Lung (tissue), 12 donors: Measurements from ENCODE around the gene MB21D2. TPM values are rescaled to one million over a fixed set of nuclear protein-coding genes. Genes with fewer than 3 reads are reported as not detected.

Experiments used
- ATAC-seq: fragments of 200-7000 bp; cut with Tn5 transposase; one replicate; pipeline ENCODE4 v1.9.1; 2020; ENCODE audit warnings: moderate number of reproducible peaks; ENCODE audit not compliant: insufficient read depth, low FRiP score
- DNase-seq, 3 donors: peaks; one replicate each; pipeline ENCODE4 v3.0.0-alpha.2; 2013 to 2017
- H3K27ac ChIP-seq, 2 donors: one replicate each; pipeline ENCODE4 v1.5.1; 2013; ENCODE audit warnings: mild to moderate bottlenecking in 2 of 2, moderate library complexity in 2 of 2, control low read depth in 1 of 2, inconsistent platforms in 1 of 2, low read depth in 1 of 2, low read length in 1 of 2
- H3K27me3 ChIP-seq, 3 donors: one replicate each; pipeline ENCODE4 v1.5.1; 2013; ENCODE audit warnings: low read length in 2 of 3; ENCODE audit not compliant: control insufficient read depth in 3 of 3, insufficient read depth in 3 of 3
- H3K36me3 ChIP-seq, 4 donors: one replicate each; pipeline ENCODE4 v1.5.1; 2013; ENCODE audit warnings: low read length in 4 of 4, mild to moderate bottlenecking in 1 of 4, moderate library complexity in 1 of 4; ENCODE audit not compliant: control insufficient read depth in 4 of 4, insufficient read depth in 4 of 4
- H3K4me1 ChIP-seq, 5 donors: one replicate each; pipeline ENCODE4 v1.5.1; 2013; ENCODE audit warnings: low read length in 5 of 5, mild to moderate bottlenecking in 2 of 5, moderate library complexity in 1 of 5; ENCODE audit not compliant: control insufficient read depth in 5 of 5, insufficient read depth in 5 of 5
- H3K4me3 ChIP-seq: one replicate; pipeline ENCODE4 v1.5.1; 2013; ENCODE audit warnings: mild to moderate bottlenecking, control low read depth, moderate library complexity
- H3K9ac ChIP-seq, 2 donors: one replicate each; pipeline ENCODE4 v1.5.1; 2013; ENCODE audit warnings: low read length in 2 of 2, control low read depth in 1 of 2; ENCODE audit not compliant: insufficient read depth in 1 of 2
- H3K9me3 ChIP-seq, 4 donors: one replicate each; pipeline ENCODE4 v1.5.1; 2013; ENCODE audit warnings: low read length in 3 of 4, mild to moderate bottlenecking in 1 of 4, moderate library complexity in 1 of 4; ENCODE audit not compliant: control insufficient read depth in 4 of 4, insufficient read depth in 3 of 4
- WGBS, 2 donors: extraction: QIAGEN DNeasy Blood & Tissue Kit; methylation state at CpG; one replicate each; pipeline ENCODE4 v1.1.7; 2013; 5-methylcytosine and 5-hydroxymethylcytosine counted together
- polyA plus RNA-seq, 2 donors: library from polyadenylated mRNA; stranded (reverse); fragments of 200-250 nt; gene quantifications; one replicate each; pipeline ENCODE4 v1.2.1, GENCODE V29; 2013
- total RNA-seq, 2 donors: library from RNA; depleted of rRNA in 1 of 2; stranded (reverse); fragments of >200 nt in 1 of 2; gene quantifications; one replicate each; pipeline ENCODE4 v1.2.1, GENCODE V29; 2014 to 2021
- TF ChIP-seq, protein P1 (sequence below): IDR thresholded peaks from 2 replicates; pipeline ENCODE4 v1.5.1; 2012; ENCODE audit warnings: mild to moderate bottlenecking; ENCODE audit errors: control extremely low read depth, extremely low read depth
- donor health status: control.
- donor health status: control.
- donor health status: Bipolar disorder and iron deficiency.
- donor health status: healthy.
- donor health status: DM: yes; HTN: yes; CAD: no.

Gene MB21D2
- total and polyA plus RNA-seq, 4 donors, result 2.8 to 6.3 (median 4.6) TPM

DNA sequence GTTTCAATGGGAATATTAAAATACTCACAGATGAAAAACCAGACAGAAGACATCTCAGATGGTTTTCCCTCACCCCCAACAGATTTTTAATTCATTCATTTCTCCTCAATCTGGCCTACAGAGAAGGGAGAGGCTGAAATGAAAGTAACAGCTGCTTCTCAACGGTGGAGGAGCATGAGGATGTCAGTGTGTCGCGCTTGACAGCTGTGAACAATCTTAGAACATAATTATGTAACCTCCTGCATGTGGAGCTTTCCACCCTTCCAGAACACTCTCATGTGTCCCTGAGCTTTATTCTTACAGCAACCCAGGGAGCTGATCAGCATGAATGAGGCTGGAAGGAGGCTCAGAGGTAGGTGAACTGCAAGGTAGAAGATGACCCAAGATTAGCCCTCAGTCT is 52.7 kb downstream of the MB21D2 start:
- ATAC-seq (no peak), DNase-seq (peak; percentile 70 to 94 (median 90))
- Histone ChIP-seq H3K27me3 (no peaks in the 10 kb centered on the region), H3K9me3 (peaks cover 0 to 4% (median 0%) of the 10 kb centered on the region in 4 donors), H3K36me3 (no peaks in the 10 kb centered on the region), H3K4me3 (no peak overlapping the region), H3K9ac (no peak overlapping the region), H3K27ac (no peak overlapping the region), H3K4me1 (peaks cover 5 to 57% (median 10%) of the 10 kb centered on the region in 5 donors)
- WGBS, 2 donors, result 72 to 84% methylated on average over 3 of the region's 3 CpGs
- TF ChIP-seq, protein P1, sequence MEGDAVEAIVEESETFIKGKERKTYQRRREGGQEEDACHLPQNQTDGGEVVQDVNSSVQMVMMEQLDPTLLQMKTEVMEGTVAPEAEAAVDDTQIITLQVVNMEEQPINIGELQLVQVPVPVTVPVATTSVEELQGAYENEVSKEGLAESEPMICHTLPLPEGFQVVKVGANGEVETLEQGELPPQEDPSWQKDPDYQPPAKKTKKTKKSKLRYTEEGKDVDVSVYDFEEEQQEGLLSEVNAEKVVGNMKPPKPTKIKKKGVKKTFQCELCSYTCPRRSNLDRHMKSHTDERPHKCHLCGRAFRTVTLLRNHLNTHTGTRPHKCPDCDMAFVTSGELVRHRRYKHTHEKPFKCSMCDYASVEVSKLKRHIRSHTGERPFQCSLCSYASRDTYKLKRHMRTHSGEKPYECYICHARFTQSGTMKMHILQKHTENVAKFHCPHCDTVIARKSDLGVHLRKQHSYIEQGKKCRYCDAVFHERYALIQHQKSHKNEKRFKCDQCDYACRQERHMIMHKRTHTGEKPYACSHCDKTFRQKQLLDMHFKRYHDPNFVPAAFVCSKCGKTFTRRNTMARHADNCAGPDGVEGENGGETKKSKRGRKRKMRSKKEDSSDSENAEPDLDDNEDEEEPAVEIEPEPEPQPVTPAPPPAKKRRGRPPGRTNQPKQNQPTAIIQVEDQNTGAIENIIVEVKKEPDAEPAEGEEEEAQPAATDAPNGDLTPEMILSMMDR, result no peak

GRCh38 chr3:192863091-192863420 is 54.6 kb downstream of the MB21D2 start:
- Histone ChIP-seq H3K27ac (no peak overlapping the region), H3K9ac (no peak overlapping the region), H3K36me3 (no peaks in the 10 kb centered on the region), H3K4me1 (peaks cover 0 to 40% (median 13%) of the 10 kb centered on the region in 5 donors), H3K27me3 (no peaks in the 10 kb centered on the region), H3K4me3 (no peak overlapping the region), H3K9me3 (peaks cover 0 to 4% (median 0%) of the 10 kb centered on the region in 4 donors)
- ATAC-seq (no peak), DNase-seq (peak; percentile 37 to 61 (median 53))
- 89 to 95% methylated on average over 4 of the region's 4 CpGs for WGBS, 2 donors
- TF ChIP-seq, protein P1, result no peak

DNA sequence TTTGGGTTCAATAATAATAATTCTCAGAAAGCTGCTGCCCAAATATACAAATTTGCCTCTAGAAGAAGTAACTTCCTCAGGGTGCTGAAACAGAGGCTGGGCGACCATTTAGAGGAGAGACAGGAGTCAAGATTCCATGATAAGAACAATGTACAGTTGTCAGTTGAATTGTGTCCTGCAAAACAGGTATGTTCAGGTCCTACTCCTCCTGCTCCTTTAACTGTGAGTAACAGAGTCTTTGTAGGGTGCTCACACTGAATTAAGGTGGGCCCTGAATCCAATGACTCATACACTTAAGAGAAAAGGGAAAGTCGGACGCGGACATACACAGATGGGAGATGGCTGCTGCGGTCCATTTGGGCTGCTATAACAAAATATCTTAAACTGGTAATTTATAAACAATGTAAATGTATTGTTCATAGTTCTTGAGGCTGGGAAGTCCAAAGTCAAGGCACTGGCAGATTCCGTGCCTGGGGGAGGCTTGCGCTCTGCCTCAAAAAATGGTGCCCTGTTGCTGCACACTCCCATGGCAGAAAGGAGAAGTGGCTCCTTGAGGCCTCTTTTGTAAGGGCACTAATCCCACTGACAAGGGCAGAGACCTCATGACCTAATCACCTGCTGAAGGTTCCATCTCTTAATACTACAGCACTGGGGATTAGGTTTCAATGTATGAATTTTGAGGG is 55.1 kb downstream of the MB21D2 start:
- no peaks in the 10 kb centered on the region for H3K36me3 ChIP-seq
- H3K9me3 ChIP-seq, result peaks cover 0 to 4% (median 0%) of the 10 kb centered on the region in 4 donors
- DNase-seq (no peak), ATAC-seq (no peak)
- H3K4me1 ChIP-seq, result peaks cover 0 to 35% (median 13%) of the 10 kb centered on the region in 5 donors
- H3K4me3 ChIP-seq, result no peak overlapping the region
- TF ChIP-seq, protein P1, result no peak
- H3K9ac ChIP-seq, result no peak overlapping the region
- H3K27ac ChIP-seq, result no peak overlapping the region
- WGBS, 2 donors, result 96 to 97% methylated on average over 7 of the region's 7 CpGs
- H3K27me3 ChIP-seq, result no peaks in the 10 kb centered on the region
